Kidney capillary endothelial cell (primary cell): ENCODE measurements around the gene HSD17B4.
"Not testable (repeated sequence)": the region's sequence is repeated elsewhere in the genome, so short reads cannot be mapped to it uniquely, and the experiment has no call there.

Experiments used
- DNase-seq: peaks from one replicate; pipeline ENCODE4 v3.0.0-alpha.2; 2018; ENCODE audit warnings: low spot score

Gene HSD17B4, protein sequence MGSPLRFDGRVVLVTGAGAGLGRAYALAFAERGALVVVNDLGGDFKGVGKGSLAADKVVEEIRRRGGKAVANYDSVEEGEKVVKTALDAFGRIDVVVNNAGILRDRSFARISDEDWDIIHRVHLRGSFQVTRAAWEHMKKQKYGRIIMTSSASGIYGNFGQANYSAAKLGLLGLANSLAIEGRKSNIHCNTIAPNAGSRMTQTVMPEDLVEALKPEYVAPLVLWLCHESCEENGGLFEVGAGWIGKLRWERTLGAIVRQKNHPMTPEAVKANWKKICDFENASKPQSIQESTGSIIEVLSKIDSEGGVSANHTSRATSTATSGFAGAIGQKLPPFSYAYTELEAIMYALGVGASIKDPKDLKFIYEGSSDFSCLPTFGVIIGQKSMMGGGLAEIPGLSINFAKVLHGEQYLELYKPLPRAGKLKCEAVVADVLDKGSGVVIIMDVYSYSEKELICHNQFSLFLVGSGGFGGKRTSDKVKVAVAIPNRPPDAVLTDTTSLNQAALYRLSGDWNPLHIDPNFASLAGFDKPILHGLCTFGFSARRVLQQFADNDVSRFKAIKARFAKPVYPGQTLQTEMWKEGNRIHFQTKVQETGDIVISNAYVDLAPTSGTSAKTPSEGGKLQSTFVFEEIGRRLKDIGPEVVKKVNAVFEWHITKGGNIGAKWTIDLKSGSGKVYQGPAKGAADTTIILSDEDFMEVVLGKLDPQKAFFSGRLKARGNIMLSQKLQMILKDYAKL

GRCh38 chr5:119452373-119453039, at the start of gene HSD17B4:
Gene HSD17B4, plus strand, starts transcription at chr5:119452497. Its CDS starts 79 bp downstream, at chr5:119452576.
- peak; percentile 68 for DNase-seq

DNA sequence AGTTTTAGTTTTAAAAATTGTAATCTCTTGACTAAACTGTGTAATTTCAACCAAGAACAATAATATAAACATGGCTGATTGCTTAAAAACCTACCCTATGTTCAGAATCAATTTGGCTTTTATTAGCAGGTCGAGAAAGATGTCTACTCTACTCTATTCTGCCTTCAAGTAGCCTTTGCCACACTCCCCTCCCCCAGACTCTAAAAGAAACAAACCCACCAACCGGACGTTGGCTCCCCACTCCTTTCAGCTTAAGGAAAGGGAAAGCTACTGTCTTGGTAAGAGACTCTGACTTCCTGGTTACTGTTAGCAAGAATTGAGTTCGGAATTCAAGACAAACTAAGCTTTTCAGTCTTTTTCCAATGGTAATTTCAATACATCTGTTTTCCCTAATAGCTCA, 49.7 kb upstream of the HSD17B4 start:
- no peak for DNase-seq

GRCh38 chr5:119404033-119404432, 48.3 kb upstream of the HSD17B4 start:
- DNase-seq: no peak

DNA sequence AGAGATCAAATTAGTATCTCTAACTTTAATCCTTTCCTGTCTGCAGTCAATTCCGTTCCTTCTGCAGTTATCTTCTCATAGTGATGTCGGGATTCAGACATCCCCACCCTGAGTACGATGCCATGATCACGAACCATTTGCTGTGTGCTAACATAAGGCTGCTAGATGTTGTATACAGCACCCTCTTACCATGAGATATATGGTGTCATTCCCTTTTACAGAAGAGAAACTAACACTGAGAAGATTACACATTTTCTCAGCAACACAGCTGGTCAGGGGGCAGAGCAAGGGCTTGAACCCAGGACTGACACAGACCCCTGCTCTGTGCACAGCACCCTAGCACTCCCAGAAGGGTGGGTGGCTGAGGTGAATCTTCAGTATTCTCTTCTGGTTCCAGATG, 46.9 kb upstream of the HSD17B4 start:
- DNase-seq: no peak

GRCh38 chr5:119406551-119407110, 45.7 kb upstream of the HSD17B4 start:
- DNase-seq: no peak

DNA sequence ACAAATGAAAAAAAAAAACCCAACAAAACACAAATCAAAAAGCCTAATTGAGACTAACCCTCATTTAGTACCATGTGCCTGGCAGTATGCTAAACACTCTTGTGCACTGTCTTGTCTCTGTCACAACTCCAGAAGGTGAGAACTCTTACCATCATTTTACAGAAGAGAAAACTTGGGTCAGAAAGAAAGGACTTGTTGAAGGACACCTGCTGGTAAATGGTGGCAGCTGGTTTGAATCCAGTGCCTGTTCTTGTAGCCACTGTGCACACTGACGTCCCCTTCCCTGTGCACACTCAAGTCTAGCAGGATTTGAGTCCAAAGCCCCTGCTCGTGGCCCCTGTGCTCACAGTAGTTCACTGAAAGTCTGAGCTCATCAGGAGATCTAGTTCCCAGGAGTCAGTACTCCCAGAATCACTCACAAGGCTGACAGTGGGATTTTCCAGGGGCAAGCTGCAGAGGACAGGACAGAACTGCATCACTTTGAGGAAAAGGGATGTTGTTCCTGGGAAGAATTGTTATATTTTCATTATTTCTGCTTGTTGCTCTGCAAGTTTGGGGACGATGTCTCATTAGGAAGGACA, 43.0 kb upstream of the HSD17B4 start:
- DNase-seq: no peak

DNA sequence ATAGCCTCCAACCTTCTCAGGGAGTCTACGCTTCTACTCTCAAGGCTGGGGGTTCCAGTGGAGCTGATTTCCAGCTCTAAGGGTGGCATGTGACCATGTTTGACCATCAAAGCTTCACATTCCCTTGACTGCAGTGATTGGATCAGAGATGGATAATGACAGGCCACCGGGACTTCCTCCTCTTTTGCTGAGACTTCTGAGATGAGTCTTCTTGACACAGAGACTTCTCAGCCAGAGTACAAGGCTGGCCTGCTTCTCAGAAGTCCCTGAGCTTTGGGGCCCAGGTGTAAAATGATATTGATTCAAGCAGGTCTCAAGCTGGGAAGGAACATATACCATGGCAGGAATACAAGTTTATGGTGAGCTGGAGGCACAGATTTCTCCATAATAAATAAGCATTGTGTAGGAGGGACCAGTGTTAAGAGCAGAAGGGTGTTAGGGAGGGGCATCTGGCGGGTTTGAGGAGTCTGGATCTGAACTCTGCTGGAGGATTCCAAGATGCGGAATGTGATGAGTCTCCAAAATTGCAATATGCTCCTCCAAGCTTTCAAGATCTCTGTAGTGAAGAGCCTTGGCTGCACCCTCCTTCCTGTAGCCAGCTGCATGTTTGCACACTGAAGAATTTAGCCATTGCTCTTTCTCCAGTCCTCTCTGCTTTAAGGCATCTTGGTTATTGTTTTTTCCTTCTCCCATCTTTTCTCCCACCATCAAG, 41.7 kb upstream of the HSD17B4 start:
- DNase-seq: no peak

DNA sequence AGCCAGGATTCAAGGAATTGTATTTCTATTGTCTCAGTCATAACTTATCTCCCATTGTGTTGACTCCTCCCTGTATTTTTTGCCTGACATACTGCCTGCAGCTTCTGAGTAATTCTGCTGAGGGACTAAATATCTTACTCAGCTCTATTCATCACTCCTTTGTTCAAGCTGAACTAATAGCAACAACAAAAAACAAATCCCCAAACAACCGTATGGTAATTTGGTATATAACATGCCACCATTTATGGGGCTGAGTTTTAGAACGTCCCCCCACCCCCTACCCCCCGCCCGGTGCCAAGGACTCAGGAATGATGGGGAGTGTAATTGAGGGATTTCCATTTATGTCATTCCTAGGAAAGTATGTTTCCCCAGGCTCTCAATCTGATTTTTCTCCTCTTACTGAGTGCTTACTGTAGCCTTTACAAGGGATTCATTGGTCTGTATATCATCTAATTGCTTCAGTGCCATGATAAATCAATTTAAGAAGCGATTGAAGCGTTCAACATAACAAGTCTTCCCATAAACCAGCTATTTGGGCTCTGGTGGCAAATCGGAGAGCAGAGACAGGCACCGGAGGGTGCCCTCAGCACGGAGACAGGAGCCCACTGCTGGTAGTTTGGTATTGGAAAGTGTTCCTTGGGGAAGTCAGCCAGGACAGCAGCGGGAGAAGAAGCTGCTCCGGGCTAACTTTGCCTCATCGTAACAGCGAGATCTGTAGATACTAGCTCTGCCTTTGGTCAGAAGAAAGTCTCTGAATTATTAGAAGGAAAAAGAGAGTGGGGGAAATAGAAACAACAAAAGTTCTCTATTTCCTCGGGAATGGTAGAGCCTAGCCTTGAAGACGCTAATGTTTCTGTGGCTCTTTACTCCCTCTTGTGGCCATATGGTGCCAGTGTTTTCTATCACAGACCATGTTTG, 40.7 kb upstream of the HSD17B4 start:
- peak; percentile 71 for DNase-seq

DNA sequence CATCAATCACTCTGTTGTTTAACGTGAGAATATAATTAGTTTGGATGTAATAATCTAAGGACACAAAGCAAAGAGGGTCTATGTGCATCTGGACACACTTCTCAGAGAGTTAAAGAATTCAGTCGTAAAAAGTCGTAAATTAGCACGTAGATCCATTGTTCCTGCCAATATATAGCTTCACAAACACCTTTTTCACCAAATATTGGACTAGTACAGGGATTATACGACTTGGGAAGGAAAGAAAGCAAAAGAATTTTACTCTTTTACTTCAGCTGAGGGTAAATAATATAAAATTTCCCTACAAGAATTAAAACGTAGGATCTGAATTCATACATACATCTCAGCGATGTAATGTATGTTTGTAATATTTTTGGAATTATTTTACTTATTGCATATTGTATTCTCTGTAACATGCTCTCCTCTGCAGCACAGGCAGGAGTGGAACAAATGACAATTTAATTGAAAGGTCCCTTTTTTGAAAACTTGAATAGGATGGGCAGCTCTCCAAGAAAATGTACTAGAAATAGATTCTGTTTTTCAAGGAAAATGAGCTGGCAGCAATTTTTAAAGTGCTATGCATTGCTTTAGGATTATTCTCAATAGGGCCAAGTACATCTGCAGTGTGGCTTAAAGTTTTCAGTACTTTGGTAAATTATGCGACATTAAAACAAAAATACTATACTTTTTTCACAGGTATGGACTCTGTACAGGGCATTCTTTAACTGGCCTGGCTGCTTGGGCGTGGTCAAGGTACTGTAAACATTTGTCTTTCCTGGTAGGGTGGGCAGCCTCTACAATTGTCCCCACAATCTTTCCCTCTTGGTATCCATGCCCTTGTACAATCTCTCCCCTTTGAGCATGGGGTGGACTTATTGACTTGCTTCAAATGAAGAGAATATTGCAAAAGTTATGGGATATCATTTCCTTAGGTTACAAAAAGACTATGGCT, 39.7 kb upstream of the HSD17B4 start:
- no peak for DNase-seq

GRCh38 chr5:119414124-119414734, 38.1 kb upstream of the HSD17B4 start:
- not testable (repeated sequence) for DNase-seq

DNA sequence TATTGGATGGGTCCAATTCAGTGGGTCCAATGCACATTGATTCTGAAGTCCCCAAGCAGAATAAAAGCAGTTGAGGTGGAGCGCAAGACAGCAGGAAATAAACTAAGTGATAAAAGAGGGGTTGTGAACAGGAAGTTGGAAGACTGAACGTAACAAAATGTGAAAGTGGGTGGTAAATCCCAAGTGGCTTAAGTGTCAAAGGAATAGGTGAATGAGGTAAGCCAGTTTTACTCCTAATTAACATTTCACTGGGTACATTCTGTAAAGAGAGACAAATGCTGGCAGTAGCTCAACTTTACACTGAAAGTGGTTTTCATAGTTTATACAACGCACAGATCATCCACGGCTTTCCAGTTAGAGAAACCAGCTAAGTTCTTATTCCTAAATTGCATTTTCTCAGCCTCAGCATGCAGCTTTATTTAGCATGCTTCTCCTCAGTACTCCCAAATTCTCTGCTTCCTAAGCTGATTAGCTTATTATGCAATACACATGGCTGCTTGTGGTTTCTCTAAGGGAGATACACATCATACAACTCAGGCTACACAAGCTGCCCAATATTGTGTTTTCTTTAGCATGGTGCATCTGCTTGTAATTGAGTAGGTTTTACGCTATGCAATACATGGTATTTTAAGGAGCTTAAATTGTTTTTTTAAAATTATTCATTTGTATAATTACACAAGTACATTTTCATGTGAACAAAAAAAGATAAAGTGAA, 34.2 kb upstream of the HSD17B4 start:
- no peak for DNase-seq

- DNase-seq: no peak
Observed at GRCh38 chr5:119418606-119419100, 33.6 kb upstream of the HSD17B4 start.

DNA sequence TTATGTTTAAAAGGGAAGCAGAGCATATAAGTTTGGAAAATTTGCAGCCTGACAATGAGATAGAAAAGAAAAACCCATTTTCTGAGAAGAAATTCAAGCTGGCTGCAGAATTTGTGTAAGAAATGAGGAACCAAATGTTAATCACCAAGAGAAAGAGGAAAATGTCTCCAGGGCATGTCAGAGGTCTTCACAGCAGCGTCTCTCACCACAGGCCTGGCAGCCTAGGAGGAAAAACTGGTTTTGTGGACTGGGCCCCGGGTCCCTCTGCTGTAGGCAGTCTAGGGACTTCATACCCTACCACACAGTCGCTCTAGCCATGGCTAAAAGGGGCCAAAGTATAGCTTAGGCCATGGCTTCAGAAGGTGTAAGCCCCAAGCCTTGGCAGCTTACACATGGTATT, 32.1 kb upstream of the HSD17B4 start:
- no peak for DNase-seq

DNA sequence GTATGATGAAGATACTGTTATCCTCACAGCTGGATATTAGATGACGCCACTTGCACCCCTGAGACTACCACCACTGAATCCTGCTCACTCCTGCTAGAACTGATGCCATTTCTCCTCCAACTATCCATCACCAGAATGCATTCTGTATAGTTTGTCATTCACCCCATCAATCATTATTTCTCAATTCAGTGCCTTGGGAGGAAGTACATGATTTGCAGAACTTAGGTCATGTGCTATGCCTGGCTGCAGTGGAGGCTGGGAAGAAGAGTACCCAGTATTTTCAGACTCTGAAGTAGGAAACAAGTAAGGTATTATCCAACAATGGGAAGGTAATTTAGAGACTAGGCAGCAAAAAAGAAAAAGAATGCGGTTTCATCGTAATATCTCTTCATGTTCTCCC, 26.2 kb upstream of the HSD17B4 start:
- no peak for DNase-seq

GRCh38 chr5:119427060-119427459, 25.2 kb upstream of the HSD17B4 start:
- no peak for DNase-seq

GRCh38 chr5:119427596-119427995, 24.7 kb upstream of the HSD17B4 start:
- not testable (repeated sequence) for DNase-seq

GRCh38 chr5:119428166-119428565, 24.1 kb upstream of the HSD17B4 start:
- DNase-seq: not testable (repeated sequence)

GRCh38 chr5:119428574-119428973, 23.7 kb upstream of the HSD17B4 start:
- DNase-seq: not testable (repeated sequence)
